ENCODE measurements around the gene NES.
"Not testable (repeated sequence)": the region's sequence is repeated elsewhere in the genome, so short reads cannot be mapped to it uniquely, and the experiment has no call there.

Gene NES

GRCh38 chr1:156638189-156638985 is 38.8 kb downstream of the NES start:
- H3K4me1 ChIP-seq (ENCODE audit: control insufficient read depth, low read depth, low read length), result peaks cover 14% of the 10 kb centered on the region
- H3K9me3 ChIP-seq (ENCODE audit: control insufficient read depth, low read depth, low read length), result no peaks in the 10 kb centered on the region
- no peak overlapping the region for H3K27ac ChIP-seq (ENCODE audit: low read length)
- no peak overlapping the region for H3K9ac ChIP-seq (ENCODE audit: low read length)
- no peak overlapping the region for H3K4me3 ChIP-seq (ENCODE audit: low read length)
- H3K36me3 ChIP-seq (ENCODE audit: control insufficient read depth, low read depth, low read length), result no peaks in the 10 kb centered on the region
- H3K27me3 ChIP-seq (ENCODE audit: control insufficient read depth, insufficient read depth, low read length), result peaks cover 51% of the 10 kb centered on the region

GRCh38 chr1:156632355-156632754 is 44.9 kb downstream of the NES start:
- Histone ChIP-seq H3K36me3 (ENCODE audit: control insufficient read depth, low read depth, low read length) (no peaks in the 10 kb centered on the region), H3K27me3 (ENCODE audit: control insufficient read depth, insufficient read depth, low read length) (peaks cover 4% of the 10 kb centered on the region), H3K4me3 (ENCODE audit: low read length) (no peak overlapping the region), H3K9me3 (ENCODE audit: control insufficient read depth, low read depth, low read length) (no peaks in the 10 kb centered on the region), H3K9ac (ENCODE audit: low read length) (no peak overlapping the region), H3K27ac (ENCODE audit: low read length) (no peak overlapping the region), H3K4me1 (ENCODE audit: control insufficient read depth, low read depth, low read length) (no peaks in the 10 kb centered on the region)

DNA sequence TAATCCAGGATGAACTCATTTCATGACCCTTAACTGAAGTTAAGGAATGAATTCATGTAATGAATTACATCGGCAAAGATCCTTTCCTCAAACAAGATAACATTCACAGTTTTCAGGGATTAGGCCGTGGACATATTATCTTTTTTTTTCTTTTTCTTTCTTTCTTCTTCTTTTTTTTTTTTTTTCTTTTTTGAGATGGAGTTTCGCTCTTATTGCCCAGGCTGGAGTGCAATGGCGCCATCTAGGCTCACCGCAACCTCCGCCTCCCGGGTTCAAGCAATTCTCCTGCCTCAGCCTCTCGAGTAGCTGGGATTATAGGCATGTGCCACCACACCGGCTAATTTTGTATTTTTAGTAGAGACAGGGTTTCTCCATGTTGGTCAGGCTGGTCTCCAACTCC is 46.1 kb downstream of the NES start:
- H3K4me1 ChIP-seq (ENCODE audit: control insufficient read depth, low read depth, low read length); H3K9me3 ChIP-seq (ENCODE audit: control insufficient read depth, low read depth, low read length); H3K36me3 ChIP-seq (ENCODE audit: control insufficient read depth, low read depth, low read length); H3K27ac ChIP-seq (ENCODE audit: low read length); H3K9ac ChIP-seq (ENCODE audit: low read length); H3K4me3 ChIP-seq (ENCODE audit: low read length): not testable (repeated sequence)
- H3K27me3 ChIP-seq (ENCODE audit: control insufficient read depth, insufficient read depth, low read length), result peaks cover 11% of the 10 kb centered on the region

GRCh38 chr1:156629823-156630449 is 47.3 kb downstream of the NES start:
- Histone ChIP-seq H3K27me3 (ENCODE audit: control insufficient read depth, insufficient read depth, low read length) (peaks cover 23% of the 10 kb centered on the region), H3K9ac (ENCODE audit: low read length) (no peak overlapping the region), H3K4me3 (ENCODE audit: low read length) (no peak overlapping the region), H3K36me3 (ENCODE audit: control insufficient read depth, low read depth, low read length) (no peaks in the 10 kb centered on the region), H3K4me1 (ENCODE audit: control insufficient read depth, low read depth, low read length) (no peaks in the 10 kb centered on the region), H3K27ac (ENCODE audit: low read length) (no peak overlapping the region), H3K9me3 (ENCODE audit: control insufficient read depth, low read depth, low read length) (no peaks in the 10 kb centered on the region)

GRCh38 chr1:156627313-156627880 is 49.8 kb downstream of the NES start:
- no peaks in the 10 kb centered on the region for H3K4me1 ChIP-seq (ENCODE audit: control insufficient read depth, low read depth, low read length)
- no peaks in the 10 kb centered on the region for H3K9me3 ChIP-seq (ENCODE audit: control insufficient read depth, low read depth, low read length)
- H3K36me3 ChIP-seq (ENCODE audit: control insufficient read depth, low read depth, low read length), result no peaks in the 10 kb centered on the region
- no peak overlapping the region for H3K27ac ChIP-seq (ENCODE audit: low read length)
- no peak overlapping the region for H3K9ac ChIP-seq (ENCODE audit: low read length)
- peaks cover 49% of the 10 kb centered on the region for H3K27me3 ChIP-seq (ENCODE audit: control insufficient read depth, insufficient read depth, low read length)
- H3K4me3 ChIP-seq (ENCODE audit: low read length), result no peak overlapping the region

GRCh38 chr1:156626079-156626438 is 51.1 kb downstream of the NES start:
- Histone ChIP-seq H3K36me3 (ENCODE audit: control insufficient read depth, low read depth, low read length) (no peaks in the 10 kb centered on the region), H3K27ac (ENCODE audit: low read length) (no peak overlapping the region), H3K27me3 (ENCODE audit: control insufficient read depth, insufficient read depth, low read length) (peaks cover 56% of the 10 kb centered on the region), H3K9ac (ENCODE audit: low read length) (no peak overlapping the region), H3K4me1 (ENCODE audit: control insufficient read depth, low read depth, low read length) (no peaks in the 10 kb centered on the region), H3K4me3 (ENCODE audit: low read length) (no peak overlapping the region), H3K9me3 (ENCODE audit: control insufficient read depth, low read depth, low read length) (no peaks in the 10 kb centered on the region)

GRCh38 chr1:156625436-156626078 is 51.6 kb downstream of the NES start:
- Histone ChIP-seq H3K9me3 (ENCODE audit: control insufficient read depth, low read depth, low read length) (no peaks in the 10 kb centered on the region), H3K4me3 (ENCODE audit: low read length) (peak overlapping the region; percentile 36), H3K4me1 (ENCODE audit: control insufficient read depth, low read depth, low read length) (no peaks in the 10 kb centered on the region), H3K27ac (ENCODE audit: low read length) (no peak overlapping the region), H3K36me3 (ENCODE audit: control insufficient read depth, low read depth, low read length) (no peaks in the 10 kb centered on the region), H3K9ac (ENCODE audit: low read length) (no peak overlapping the region), H3K27me3 (ENCODE audit: control insufficient read depth, insufficient read depth, low read length) (peaks cover 61% of the 10 kb centered on the region)

- peak overlapping the region; percentile 60 for H3K4me3 ChIP-seq (ENCODE audit: low read length)
- H3K4me1 ChIP-seq (ENCODE audit: control insufficient read depth, low read depth, low read length), result no peaks in the 10 kb centered on the region
- H3K9me3 ChIP-seq (ENCODE audit: control insufficient read depth, low read depth, low read length), result no peaks in the 10 kb centered on the region
- H3K9ac ChIP-seq (ENCODE audit: low read length), result no peak overlapping the region
- H3K27me3 ChIP-seq (ENCODE audit: control insufficient read depth, insufficient read depth, low read length), result peaks cover 68% of the 10 kb centered on the region
- no peaks in the 10 kb centered on the region for H3K36me3 ChIP-seq (ENCODE audit: control insufficient read depth, low read depth, low read length)
- H3K27ac ChIP-seq (ENCODE audit: low read length), result no peak overlapping the region
Observed at GRCh38 chr1:156624814-156625435, 52.3 kb downstream of the NES start.

GRCh38 chr1:156623946-156624813 is 53.0 kb downstream of the NES start:
- H3K4me3 ChIP-seq (ENCODE audit: low read length), result peak overlapping the region; percentile 60

DNA sequence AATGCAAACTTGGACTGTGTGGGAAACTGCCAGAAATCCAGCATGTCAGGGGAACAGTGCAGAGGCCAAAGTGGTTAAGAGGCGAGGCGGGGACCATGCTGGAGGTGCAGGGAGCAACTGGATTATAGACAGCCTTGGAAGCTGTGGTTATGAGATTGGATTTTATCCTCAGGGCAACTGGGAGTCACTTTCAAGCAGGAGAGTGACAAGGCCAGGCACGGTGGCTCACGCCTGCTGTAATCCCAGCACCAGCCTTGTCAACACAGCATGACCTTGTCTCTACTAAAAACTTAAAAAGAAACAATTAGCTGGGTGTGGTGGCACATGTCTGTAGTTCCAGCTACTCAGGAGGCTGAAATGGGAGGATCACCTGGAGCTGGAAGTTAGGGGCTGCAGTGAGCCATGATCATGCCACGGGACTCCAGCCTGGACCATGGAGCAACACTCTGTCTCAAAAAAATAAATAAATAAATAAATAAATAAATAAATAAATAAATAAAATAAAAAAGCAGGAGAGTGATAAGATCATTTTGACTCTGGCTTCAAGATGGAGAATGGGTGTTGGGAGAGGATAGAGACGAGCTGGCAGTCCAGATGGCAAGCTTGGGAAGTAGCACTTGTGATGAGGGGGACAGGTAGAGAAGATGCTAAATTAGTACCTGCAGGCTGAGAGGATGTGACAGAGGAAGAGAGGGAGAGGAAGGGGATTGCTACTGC is 54.5 kb downstream of the NES start:
- Histone ChIP-seq H3K9ac (ENCODE audit: low read length) (no peak overlapping the region), H3K4me1 (ENCODE audit: control insufficient read depth, low read depth, low read length) (peaks cover 6% of the 10 kb centered on the region), H3K27me3 (ENCODE audit: control insufficient read depth, insufficient read depth, low read length) (peaks cover 73% of the 10 kb centered on the region), H3K4me3 (ENCODE audit: low read length) (no peak overlapping the region), H3K36me3 (ENCODE audit: control insufficient read depth, low read depth, low read length) (no peaks in the 10 kb centered on the region), H3K27ac (ENCODE audit: low read length) (no peak overlapping the region), H3K9me3 (ENCODE audit: control insufficient read depth, low read depth, low read length) (no peaks in the 10 kb centered on the region)

More at GRCh38 chr1:156623946-156624813, 53.0 kb downstream of the NES start:
- Histone ChIP-seq H3K9me3 (ENCODE audit: control insufficient read depth, low read depth, low read length) (no peaks in the 10 kb centered on the region), H3K27ac (ENCODE audit: low read length) (no peak overlapping the region), H3K36me3 (ENCODE audit: control insufficient read depth, low read depth, low read length) (no peaks in the 10 kb centered on the region), H3K4me1 (ENCODE audit: control insufficient read depth, low read depth, low read length) (peaks cover under 1% of the 10 kb centered on the region), H3K9ac (ENCODE audit: low read length) (no peak overlapping the region), H3K27me3 (ENCODE audit: control insufficient read depth, insufficient read depth, low read length) (peaks cover 73% of the 10 kb centered on the region)

Measured in iPS-18a (cell line).